H9 (cell line): ENCODE results near the gene ALKBH5. TPM values are rescaled to one million over a fixed set of nuclear protein-coding genes. Genes with fewer than 3 reads are reported as not detected.

Experiments used
- DNase-seq: peaks from one replicate; pipeline ENCODE4 v3.0.0-alpha.2; 2017
- H2AFZ ChIP-seq: one replicate; pipeline ENCODE4 v1.6.1; 2013; ENCODE audit warnings: mild to moderate bottlenecking, low read length, control low read depth, moderate library complexity
- H2AK5ac ChIP-seq: 2 replicates; pipeline ENCODE4 v1.6.1; 2013; ENCODE audit warnings: low read length, control low read depth, mixed read lengths; ENCODE audit not compliant: insufficient read length
- H2BK120ac ChIP-seq: one replicate; pipeline ENCODE4 v1.6.1; 2013; ENCODE audit warnings: low read depth, mild to moderate bottlenecking, low read length, control low read depth, inconsistent platforms; ENCODE audit not compliant: poor library complexity, severe bottlenecking
- H2BK12ac ChIP-seq: 2 replicates; pipeline ENCODE4 v1.6.1; 2013; ENCODE audit warnings: low read length, control low read depth, mixed read lengths, low read depth; ENCODE audit not compliant: insufficient read length
- H2BK15ac ChIP-seq: 2 replicates; pipeline ENCODE4 v1.6.1; 2013; ENCODE audit warnings: low read depth, low read length, control low read depth
- H2BK20ac ChIP-seq: one replicate; pipeline ENCODE4 v1.6.1; 2013; ENCODE audit warnings: low read depth, mild to moderate bottlenecking, low read length, control low read depth, inconsistent platforms; ENCODE audit not compliant: poor library complexity, severe bottlenecking
- H2BK5ac ChIP-seq: 2 replicates; pipeline ENCODE4 v1.6.1; 2013; ENCODE audit warnings: low read length, control low read depth, mixed read lengths; ENCODE audit not compliant: insufficient read length
- H3K14ac ChIP-seq: 2 replicates; pipeline ENCODE4 v1.6.1; 2013; ENCODE audit warnings: low read length, control low read depth; ENCODE audit not compliant: insufficient read depth
- H3K18ac ChIP-seq: 2 replicates; pipeline ENCODE4 v1.6.1; 2013; ENCODE audit warnings: low read depth, mild to moderate bottlenecking, mixed read lengths, low read length, control low read depth; ENCODE audit not compliant: insufficient read length
- H3K23ac ChIP-seq: 2 replicates; pipeline ENCODE4 v1.6.1; 2013; ENCODE audit warnings: low read length, control low read depth, mixed read lengths, low read depth; ENCODE audit not compliant: insufficient read length
- H3K23me2 ChIP-seq: 2 replicates; pipeline ENCODE4 v1.6.1; 2013; ENCODE audit warnings: low read depth, mild to moderate bottlenecking, mixed read lengths, low read length, control low read depth; ENCODE audit not compliant: insufficient read length, poor library complexity, severe bottlenecking
- H3K27ac ChIP-seq: 2 replicates; pipeline ENCODE4 v1.5.1; 2013; ENCODE audit warnings: low read length, control low read depth, mixed read lengths, low read depth; ENCODE audit not compliant: insufficient read length
- H3K27me3 ChIP-seq: 2 replicates; pipeline ENCODE4 v1.6.1; 2013; ENCODE audit warnings: low read length, control low read depth, inconsistent platforms; ENCODE audit not compliant: insufficient read depth
- H3K4ac ChIP-seq: 2 replicates; pipeline ENCODE4 v1.6.1; 2013; ENCODE audit warnings: low read depth, mild to moderate bottlenecking, control low read depth, inconsistent platforms, low read length, moderate library complexity
- H3K4me1 ChIP-seq: 2 replicates; pipeline ENCODE4 v1.6.1; 2013; ENCODE audit warnings: low read length, control low read depth, inconsistent platforms; ENCODE audit not compliant: insufficient read depth
- H3K4me2 ChIP-seq: 2 replicates; pipeline ENCODE4 v1.6.1; 2013; ENCODE audit warnings: low read length, control low read depth, mixed read lengths; ENCODE audit not compliant: insufficient read length, insufficient read depth
- H3K56ac ChIP-seq: 2 replicates; pipeline ENCODE4 v1.6.1; 2013; ENCODE audit warnings: low read depth, mild to moderate bottlenecking, mixed read lengths, low read length, control low read depth; ENCODE audit not compliant: insufficient read length
- H3K79me1 ChIP-seq: 2 replicates; pipeline ENCODE4 v1.6.1; 2013; ENCODE audit warnings: low read depth, mild to moderate bottlenecking, moderate library complexity, low read length, control low read depth, inconsistent platforms; ENCODE audit not compliant: insufficient read depth, poor library complexity, severe bottlenecking
- H3K79me2 ChIP-seq: 2 replicates; pipeline ENCODE4 v1.6.1; 2013; ENCODE audit warnings: low read length, control low read depth, inconsistent platforms; ENCODE audit not compliant: insufficient read depth
- H3K9ac ChIP-seq: 2 replicates; pipeline ENCODE4 v1.6.1; 2013; ENCODE audit warnings: low read length, control low read depth, mixed read lengths; ENCODE audit not compliant: insufficient read length; ENCODE audit errors: extremely low read depth
- H3K9me3 ChIP-seq: one replicate; pipeline ENCODE4 v1.6.1; 2013; ENCODE audit warnings: low read depth, low read length, inconsistent platforms; ENCODE audit not compliant: control insufficient read depth
- H3T11ph ChIP-seq: one replicate; pipeline ENCODE4 v1.6.1; 2013; ENCODE audit warnings: mild to moderate bottlenecking, low read length, control low read depth, inconsistent platforms
- H4K20me1 ChIP-seq: one replicate; pipeline ENCODE4 v1.6.1; 2013; ENCODE audit not compliant: control insufficient read depth, insufficient read length, insufficient read depth
- H4K5ac ChIP-seq: 2 replicates; pipeline ENCODE4 v1.6.1; 2013; ENCODE audit warnings: low read depth, mild to moderate bottlenecking, mixed read lengths, low read length, control low read depth; ENCODE audit not compliant: insufficient read length
- H4K8ac ChIP-seq: replicated peaks from 2 replicates; pipeline ENCODE4 v1.6.1; 2013; ENCODE audit warnings: low read length, control low read depth, mixed read lengths, low read depth; ENCODE audit not compliant: insufficient read length
- H4K91ac ChIP-seq: 2 replicates; pipeline ENCODE4 v1.6.1; 2013; ENCODE audit warnings: low read depth, mild to moderate bottlenecking, moderate library complexity, mixed read lengths, low read length, control low read depth; ENCODE audit not compliant: insufficient read length
- H3K27ac Mint-ChIP-seq, 3 experiments: 2 replicates in 2 of 3; 3 replicates in 1 of 3; pipeline ENCODE4 v1.8.0; 2020 to 2021; ENCODE audit warnings: mixed read lengths in 3 of 3, mild to moderate bottlenecking in 1 of 3, moderate library complexity in 1 of 3
- H3K27me3 Mint-ChIP-seq: 2 replicates; pipeline ENCODE4 v1.8.0; 2021; ENCODE audit warnings: low read depth, mild to moderate bottlenecking, moderate library complexity, mixed read lengths
- H3K36me3 Mint-ChIP-seq, 3 experiments: 2 replicates in 2 of 3; 3 replicates in 1 of 3; pipeline ENCODE4 v1.8.0; 2020 to 2021; ENCODE audit warnings: low read depth in 3 of 3, mixed read lengths in 3 of 3; ENCODE audit not compliant: insufficient read depth in 1 of 3
- H3K4me1 Mint-ChIP-seq, 2 experiments: 2 replicates each; pipeline ENCODE4 v1.8.0; 2020; ENCODE audit warnings: mixed read lengths in 2 of 2
- H3K4me3 Mint-ChIP-seq, 2 experiments: 2 replicates in 1 of 2; 3 replicates in 1 of 2; pipeline ENCODE4 v1.8.0; 2020 to 2021; ENCODE audit warnings: mild to moderate bottlenecking in 2 of 2, mixed read lengths in 2 of 2, moderate library complexity in 1 of 2
- H3K9me3 Mint-ChIP-seq, 2 experiments: 2 replicates in 1 of 2; 3 replicates in 1 of 2; pipeline ENCODE4 v1.8.0; 2020; ENCODE audit warnings: mild to moderate bottlenecking in 2 of 2, mixed read lengths in 2 of 2, moderate library complexity in 1 of 2
- WGBS: extraction: QIAGEN DNeasy Blood & Tissue Kit; methylation state at CpG from one replicate; pipeline ENCODE4 v1.1.7; 2013; ENCODE audit warnings: missing lambda C conversion rate, low lambda C conversion rate, mixed read lengths; ENCODE audit not compliant: insufficient read length; ENCODE audit errors: extremely low coverage; 5-methylcytosine and 5-hydroxymethylcytosine counted together
- total RNA-seq: library from RNA; stranded (reverse); gene quantifications from 2 replicates; pipeline ENCODE4 v1.2.1, GENCODE V29; 2021
- TF ChIP-seq, protein P1 (sequence below): fragments of 200-600 bp; sonication (generic); conservative IDR thresholded peaks from 3 replicates; pipeline ENCODE4 v1.8.0; 2021; ENCODE audit warnings: antibody characterized with exemption, mild to moderate bottlenecking

ALKBH5 gene
- total RNA-seq, 1 experiment from 2014 or later: 89.8 TPM

DNA sequence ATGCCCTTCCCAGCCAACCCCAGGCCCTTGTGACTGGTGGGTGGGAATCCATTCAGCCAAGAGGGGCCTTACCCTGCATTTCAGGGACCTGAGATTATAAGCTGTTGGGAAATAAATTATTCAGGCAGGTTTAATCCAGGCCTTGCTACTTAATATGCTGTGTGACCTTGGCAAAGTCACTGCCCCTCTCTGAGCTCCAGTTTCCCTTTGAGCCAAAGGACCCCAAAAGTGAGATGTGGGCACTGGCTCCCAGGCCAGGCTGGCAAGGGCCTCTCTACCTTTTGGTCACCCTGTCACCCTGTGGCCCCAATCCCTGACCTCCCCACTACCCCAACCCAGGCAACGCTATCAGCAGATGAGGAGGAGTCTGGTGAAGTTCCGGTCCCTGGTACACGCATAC, 41.2 kb upstream of the ALKBH5 start:
- Histone ChIP-seq H3K9ac (no peak overlapping the region), H4K91ac (no peak overlapping the region), H3K14ac (no peak overlapping the region), H2AK5ac (no peak overlapping the region), H3K18ac (no peak overlapping the region), H4K5ac (no peak overlapping the region), H3K56ac (no peak overlapping the region), H2BK12ac (no peak overlapping the region), H3K23ac (no peak overlapping the region), H3K4me1 (peaks cover 3% of the 10 kb centered on the region; the same call in 1 of the 2 replicates), H4K8ac (no peak overlapping the region), H2AFZ (no peak overlapping the region), H3K79me2 (no peaks in the 10 kb centered on the region), H3K27ac (no peak overlapping the region), H3K79me1 (no peaks in the 10 kb centered on the region), H3K27me3 (no peaks in the 10 kb centered on the region), H3K9me3 (no peaks in the 10 kb centered on the region), H3K23me2 (no peaks in the 10 kb centered on the region), H2BK120ac (no peak overlapping the region), H3T11ph (no peak overlapping the region), H2BK5ac (no peak overlapping the region), H2BK15ac (no peak overlapping the region), H2BK20ac (no peak overlapping the region), H3K4me2 (no peak overlapping the region), H3K4ac (no peak overlapping the region), H4K20me1 (no peaks in the 10 kb centered on the region)
- peaks cover 11% of the 10 kb centered on the region for H3K27me3 Mint-ChIP-seq
- no peaks in the 10 kb centered on the region for H3K36me3 Mint-ChIP-seq
- H3K4me1 Mint-ChIP-seq: peaks cover 9 to 20% of the 10 kb centered on the region in 2 experiments
- no peaks in the 10 kb centered on the region for H3K9me3 Mint-ChIP-seq
- TF ChIP-seq, protein P1, sequence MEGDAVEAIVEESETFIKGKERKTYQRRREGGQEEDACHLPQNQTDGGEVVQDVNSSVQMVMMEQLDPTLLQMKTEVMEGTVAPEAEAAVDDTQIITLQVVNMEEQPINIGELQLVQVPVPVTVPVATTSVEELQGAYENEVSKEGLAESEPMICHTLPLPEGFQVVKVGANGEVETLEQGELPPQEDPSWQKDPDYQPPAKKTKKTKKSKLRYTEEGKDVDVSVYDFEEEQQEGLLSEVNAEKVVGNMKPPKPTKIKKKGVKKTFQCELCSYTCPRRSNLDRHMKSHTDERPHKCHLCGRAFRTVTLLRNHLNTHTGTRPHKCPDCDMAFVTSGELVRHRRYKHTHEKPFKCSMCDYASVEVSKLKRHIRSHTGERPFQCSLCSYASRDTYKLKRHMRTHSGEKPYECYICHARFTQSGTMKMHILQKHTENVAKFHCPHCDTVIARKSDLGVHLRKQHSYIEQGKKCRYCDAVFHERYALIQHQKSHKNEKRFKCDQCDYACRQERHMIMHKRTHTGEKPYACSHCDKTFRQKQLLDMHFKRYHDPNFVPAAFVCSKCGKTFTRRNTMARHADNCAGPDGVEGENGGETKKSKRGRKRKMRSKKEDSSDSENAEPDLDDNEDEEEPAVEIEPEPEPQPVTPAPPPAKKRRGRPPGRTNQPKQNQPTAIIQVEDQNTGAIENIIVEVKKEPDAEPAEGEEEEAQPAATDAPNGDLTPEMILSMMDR: no peak
- no peak for DNase-seq
- H3K27ac Mint-ChIP-seq: peak overlapping the region in 1 of 3 experiments; percentile 79; a peak in 2 of 7 replicates
- no CpG with 5 or more reads among the region's 3 CpGs for WGBS
- H3K4me3 Mint-ChIP-seq: no peak overlapping the region
